Endothelial cell of hepatic sinusoid (primary cell): ENCODE data around the gene C1orf94.

Experiments
- in situ Hi-C: cut with HindIII; loops from 2 replicates; pipeline ENCODE4 v1.10.0; 2017; ENCODE audit warnings: low sequenced_read_pairs

The C1orf94 gene

GRCh38 chr1:34237151-34237815 is 60.6 kb downstream of the C1orf94 start:
- in situ Hi-C loops: no loop called here

GRCh38 chr1:34245967-34246366 is 69.3 kb downstream of the C1orf94 start:
- in situ Hi-C loops: loop anchor here (5.0 kb wide), 1 partner anchor 49 kb away; no protein-coding TSS in a partner anchor

GRCh38 chr1:34250342-34250741 is 73.6 kb downstream of the C1orf94 start:
- in situ Hi-C loops: no loop called here

GRCh38 chr1:34262023-34262853 is 85.5 kb downstream of the C1orf94 start:
- in situ Hi-C loops: no loop called here

DNA sequence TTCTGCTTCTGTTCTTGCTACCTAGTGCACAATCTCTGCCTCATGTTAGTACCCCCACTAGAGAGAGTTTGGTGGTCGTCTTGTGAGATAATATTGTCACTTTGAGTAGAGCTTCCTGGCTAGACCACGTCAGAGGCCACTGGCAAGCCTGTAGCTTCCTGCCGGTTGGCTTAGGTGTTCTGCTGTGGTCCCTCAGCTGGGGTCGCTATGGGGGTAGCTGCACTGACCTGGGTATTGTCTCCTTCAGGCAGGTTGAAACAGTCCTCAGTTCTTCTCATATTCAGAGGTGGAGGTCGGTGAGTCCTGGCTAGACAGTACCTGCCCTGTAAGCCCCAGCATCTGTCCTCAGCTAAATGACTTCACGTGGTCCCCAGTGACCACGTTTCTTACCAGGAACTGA is 86.2 kb downstream of the C1orf94 start:
- in situ Hi-C loops: no loop called here

DNA sequence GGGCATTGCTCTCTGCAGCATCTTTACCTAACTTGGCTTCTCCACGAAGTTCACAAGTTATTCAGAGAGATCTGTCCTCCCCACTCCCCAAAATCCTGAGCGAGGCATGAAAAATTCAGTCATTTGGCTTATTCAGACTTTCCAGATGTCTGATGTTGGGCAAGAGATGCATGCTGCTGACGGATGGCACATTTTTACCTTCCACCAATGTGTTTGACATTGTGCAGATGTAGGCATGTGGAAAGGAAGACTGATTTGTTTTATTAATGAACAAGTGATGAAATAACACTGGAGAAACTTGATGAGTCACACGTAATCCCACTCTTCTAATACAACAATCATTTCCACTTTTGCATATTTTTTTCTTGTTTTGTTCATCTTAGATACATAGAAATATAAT is 86.7 kb downstream of the C1orf94 start:
- in situ Hi-C loops: no loop called here

DNA sequence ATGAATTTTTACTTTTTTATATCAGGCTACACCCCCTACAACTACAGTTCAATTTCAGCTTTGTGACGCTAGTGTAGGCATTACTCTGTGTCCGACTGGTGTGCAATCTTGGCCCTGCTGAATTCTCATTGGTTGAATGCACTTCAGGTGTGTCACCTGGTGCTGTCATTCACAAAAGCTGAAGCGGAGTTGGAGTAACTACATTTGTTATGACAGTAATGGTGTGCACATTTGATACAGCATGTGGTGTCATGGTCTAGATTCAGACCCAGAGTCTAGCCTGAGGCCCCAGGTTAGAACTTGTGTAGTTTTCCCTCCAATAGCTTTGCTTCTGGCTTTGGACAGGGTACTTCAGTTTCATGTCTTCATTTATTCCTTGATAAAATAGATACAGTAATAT is 88.7 kb downstream of the C1orf94 start:
- in situ Hi-C loops: loop anchor here (5.0 kb wide), 1 partner anchor 38 kb away; no protein-coding TSS in a partner anchor

GRCh38 chr1:34266127-34266951 is 89.6 kb downstream of the C1orf94 start:
- in situ Hi-C loops: loop anchor here (5.0 kb wide), 1 partner anchor 39 kb away; no protein-coding TSS in a partner anchor

GRCh38 chr1:34267326-34267725 is 90.6 kb downstream of the C1orf94 start:
- in situ Hi-C loops: loop anchor here (5.0 kb wide), 1 partner anchor 40 kb away; no protein-coding TSS in a partner anchor

DNA sequence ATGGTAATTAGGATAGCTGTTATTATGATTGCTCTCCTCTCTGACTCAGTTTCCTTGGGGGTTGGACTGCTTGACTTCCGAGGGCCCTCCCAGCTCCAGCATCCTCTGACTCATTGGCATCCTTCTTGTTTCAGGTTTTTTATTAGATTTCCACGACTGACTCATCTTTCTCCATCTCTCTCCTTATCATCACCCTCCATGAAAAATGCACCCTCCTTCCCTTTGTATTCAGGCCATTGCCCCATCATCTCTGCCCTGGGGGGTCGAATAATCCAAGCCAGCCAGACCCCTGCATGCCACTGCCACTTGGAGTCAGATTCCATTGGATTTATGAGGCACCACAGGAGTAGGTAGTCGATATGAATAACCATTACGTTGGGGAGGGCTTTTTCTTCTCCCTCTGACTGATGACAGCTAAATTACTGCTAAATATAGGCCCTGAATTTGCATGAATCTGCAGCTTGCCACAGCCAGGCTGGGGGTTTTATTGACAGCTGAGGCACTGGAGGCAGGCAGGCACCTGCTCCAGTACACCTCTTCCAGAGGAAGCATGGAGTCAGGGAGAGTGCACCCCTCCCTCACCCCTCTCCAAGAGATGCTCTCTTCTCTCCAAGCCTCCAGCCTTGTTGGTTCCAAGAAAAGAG is 91.7 kb downstream of the C1orf94 start:
- in situ Hi-C loops: loop anchor here (5.0 kb wide), 1 partner anchor 41 kb away; no protein-coding TSS in a partner anchor
